Fibroblast of peridontal ligament (primary cell): ENCODE measurements around the gene LIPT2.
"Not testable (repeated sequence)": the region's sequence is repeated elsewhere in the genome, so short reads cannot be mapped to it uniquely, and the experiment has no call there.

Experiments used
- DNase-seq: peaks from one replicate; pipeline ENCODE4 v3.0.0-alpha.2; 2010; ENCODE audit errors: extremely low read depth

The LIPT2 gene

DNA sequence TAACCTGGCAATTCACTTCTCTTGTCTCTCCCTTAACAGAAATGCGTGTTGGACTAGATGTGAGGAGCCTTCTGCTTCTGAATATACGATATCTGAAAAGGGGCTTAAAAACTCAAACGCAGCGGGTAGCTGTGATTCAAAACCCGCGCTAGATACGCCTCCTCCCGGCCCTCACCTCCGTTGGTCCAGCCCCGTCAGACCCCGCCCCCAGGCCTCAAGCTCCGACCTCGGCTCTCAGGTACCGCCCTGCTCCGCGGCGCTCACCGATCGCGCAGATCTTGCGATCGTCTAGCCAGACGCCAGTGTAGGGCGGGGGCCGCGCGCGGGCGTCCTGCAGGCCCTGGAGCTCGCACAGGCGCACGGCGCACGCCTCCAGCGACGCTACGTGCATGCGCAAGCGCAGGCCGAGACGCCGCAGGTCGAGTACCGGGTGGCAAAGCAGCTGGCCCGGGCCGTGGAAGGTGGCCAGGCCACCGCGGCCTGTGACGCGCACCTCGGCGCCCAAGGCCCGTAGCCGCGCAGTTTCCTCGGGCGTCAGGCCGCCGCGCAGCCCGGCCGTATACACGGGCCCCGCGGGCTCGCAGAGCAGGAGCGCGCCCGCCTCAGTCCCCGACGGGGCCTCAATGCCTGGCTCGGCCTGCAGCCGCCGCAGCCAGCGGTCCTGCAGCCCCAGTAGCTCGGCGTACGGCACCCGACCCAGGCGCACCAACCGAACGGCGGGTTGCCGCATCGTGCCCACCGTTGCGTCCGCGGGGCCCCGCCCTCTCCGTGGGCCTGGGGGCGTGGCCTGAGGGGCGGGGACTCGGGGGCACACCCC is at the start of gene LIPT2:
Gene LIPT2 (minus strand): TSS at position 751 of the 817 bp plus-strand sequence. CDS start 21 bp downstream, at position 730.
- peak; percentile 90 for DNase-seq

DNA sequence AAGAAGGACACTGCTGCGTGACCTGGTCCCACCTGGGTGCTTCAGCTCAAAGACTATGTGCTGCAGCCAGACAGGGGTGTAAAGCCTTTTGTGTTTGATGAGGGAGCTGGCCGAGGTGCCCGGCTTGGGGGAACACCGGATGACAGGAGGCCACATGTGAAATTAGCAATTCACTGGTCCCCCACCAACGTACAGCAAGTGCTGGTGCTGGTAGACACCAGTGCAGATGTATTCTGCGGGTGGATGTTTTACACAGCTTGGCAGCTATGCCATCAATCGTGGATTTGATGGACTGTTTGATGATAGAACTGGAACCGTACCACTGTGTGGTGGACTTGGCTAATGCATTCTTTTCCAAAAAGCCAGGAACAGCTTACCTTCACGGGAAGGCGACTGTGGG is 47.9 kb upstream of the LIPT2 start:
- no peak for DNase-seq

DNA sequence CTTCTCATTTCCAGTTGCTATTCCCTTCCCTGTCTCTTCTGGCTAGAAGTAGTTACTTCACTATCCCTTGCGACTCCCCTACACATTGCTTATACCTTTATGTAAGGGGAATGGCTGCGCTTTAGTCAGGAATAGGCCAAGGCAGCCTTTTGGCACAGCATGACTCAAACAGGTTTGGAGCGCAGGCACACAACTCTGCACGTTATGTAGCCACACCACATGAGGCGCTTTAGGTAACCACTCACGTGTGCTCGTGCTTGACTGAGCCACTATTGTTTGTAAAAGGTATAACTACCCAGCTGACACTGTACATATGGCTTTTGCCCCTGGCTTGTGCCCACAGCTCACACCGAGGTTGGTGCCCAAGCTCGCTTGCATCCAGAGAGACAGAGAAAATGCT is 46.7 kb upstream of the LIPT2 start:
- DNase-seq, result no peak

DNA sequence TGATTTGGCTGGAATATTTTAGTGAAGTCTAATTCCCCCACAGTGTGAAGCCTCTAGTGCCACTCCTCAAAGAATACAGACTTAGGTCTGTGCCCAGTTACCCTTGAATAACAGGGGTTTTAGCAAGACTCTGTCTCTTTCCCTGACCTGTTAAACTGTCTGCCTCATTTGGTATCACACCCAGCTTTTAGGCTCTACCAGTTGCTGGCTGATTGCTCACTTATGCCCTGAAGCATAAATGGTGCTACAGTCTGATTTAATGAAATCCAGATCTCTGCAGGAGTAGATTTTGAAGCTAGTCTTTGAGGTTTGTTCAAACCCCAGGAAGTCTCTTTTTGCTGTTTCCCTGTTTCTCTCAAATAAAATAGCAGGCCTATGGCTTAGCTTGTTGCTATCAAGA is 45.2 kb upstream of the LIPT2 start:
- DNase-seq, result peak; percentile 7

DNA sequence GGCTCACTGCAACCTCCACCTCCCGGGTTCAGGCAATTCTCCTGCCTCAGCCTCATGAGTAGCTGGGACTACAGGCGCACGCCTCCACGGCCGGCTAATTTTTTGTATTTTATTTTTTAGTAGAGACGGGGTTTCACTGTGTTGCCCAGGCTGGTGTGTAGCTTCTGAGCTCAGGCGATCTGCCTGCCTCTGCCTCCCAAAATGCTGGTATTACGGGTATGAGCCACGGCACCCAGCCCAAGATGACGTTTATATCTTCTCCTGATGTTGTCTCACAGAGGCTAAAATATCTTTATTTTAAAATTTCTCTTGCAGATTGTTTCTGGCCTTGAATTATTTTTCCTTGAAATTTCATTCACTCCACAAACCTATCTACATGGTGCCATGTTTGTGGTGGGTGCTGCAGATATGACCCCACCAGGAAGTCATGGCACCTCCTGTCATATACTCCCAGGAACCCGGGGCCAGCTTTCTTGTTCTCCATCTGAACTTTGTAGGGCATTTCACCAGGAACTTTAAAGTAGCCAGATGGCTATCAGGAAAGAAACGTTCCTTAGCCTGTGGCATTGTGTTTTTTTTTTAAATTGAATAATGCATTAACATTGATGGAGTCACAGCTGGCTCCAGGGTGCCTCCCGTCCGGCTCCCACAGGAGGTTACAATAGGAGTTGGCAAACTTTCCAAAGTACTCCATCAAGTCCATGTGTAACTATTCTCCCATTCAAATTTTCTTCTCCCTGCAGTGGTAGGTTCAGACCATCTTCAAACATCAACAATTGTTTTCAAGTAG is 42.0 kb upstream of the LIPT2 start:
- no peak for DNase-seq

DNA sequence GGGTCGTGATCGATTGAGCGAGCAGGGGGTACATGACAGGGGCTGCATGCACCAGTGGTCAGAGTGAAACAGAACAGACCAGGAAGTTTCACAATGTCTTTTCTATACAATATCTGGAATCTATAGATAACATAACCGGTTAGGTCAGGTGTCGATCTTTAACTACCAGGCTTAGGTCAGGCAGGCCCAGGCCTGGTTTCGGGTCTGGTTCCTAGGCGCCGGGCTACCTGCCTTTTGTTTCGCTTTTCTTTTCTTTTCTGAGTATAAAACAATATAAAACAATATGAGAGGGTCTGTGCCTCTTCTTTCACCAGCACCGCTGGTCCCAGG is 41.4 kb upstream of the LIPT2 start:
- DNase-seq, result not testable (repeated sequence)

DNA sequence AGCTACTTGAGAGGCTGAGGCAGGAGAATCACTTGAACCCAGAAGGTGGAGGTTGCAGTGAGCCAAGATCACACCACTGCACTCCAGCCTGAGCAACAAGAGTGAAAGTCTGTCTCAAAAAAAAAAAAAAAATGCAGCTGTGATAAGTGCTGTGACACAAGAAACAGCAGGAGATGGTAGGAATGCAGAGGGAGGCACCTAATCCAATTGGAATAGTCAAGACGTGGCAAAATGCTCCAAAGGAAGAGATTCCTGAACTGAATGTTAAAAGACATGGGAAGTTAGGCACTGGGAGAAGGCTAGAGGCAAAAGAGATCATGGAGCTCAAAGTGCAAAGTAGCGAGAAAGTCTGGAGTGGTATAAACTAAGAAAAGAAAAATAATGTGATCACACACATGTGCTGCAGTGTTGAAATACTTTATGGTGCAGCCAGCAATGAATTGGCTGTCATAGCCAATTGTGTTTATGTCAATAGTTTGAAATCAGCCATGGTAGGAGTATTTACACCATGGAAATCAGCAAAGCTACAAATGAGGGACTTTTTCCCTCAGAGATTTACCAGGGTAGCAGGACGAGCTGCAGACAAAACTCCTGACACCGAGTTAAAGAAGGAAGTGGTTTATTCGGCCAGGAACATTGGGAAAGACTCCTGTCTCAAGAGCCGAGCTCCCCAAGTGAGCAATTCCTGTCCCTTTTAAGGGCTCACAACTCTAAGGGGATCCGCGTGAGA is 40.9 kb upstream of the LIPT2 start:
- DNase-seq, result no peak

DNA sequence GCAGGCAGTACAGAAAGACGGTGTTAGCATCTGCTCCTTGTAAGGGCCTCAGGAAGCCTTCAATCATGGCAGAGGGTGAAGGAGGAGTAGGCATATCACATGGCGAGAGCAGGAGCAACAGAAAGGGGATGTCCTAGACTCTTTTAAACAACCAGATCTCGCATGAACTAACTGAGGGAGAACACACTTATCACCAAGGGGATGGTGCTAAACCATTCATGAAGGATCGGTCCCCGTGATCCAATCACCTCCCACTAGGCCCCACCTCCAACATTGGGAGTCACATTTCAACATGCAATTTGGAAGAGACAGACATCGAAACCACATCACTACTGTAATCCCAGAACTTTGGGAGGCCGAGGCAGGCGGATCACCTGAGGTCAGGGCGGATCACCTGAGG is 39.9 kb upstream of the LIPT2 start:
- DNase-seq, result no peak

DNA sequence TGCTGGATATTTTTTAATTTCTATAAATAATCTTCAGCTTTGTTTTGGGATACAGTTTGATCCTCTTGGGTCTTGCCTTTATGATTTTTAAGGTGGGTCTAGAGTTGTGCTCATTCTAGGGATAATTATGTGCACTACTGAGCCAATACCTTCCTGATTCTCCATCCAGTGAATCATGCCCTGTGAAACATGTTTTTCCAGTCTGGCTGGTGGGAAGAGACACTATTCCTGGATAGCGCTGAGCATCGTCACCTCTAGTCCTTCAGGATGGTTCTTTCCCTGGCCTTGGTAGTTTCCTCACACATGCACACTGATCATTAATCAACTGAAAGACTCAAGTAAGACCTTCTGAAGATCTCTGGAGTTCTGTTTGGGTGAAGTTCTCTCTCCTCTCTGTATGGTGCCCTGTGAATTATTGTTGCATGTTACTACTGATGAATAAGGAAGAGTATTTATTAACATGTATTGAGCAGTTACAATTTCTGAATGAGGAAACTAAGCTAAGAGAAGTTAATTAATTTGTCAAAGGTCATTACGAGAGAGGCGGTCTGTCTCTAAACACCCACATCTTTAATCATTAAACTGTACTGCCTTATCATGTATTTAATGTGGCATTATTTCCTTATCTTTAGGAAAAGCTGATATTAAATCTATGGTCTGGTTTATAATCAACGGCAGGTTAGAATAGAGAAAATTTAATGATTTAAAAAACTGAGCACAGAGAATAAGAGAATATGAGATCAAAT is 39.1 kb upstream of the LIPT2 start:
- no peak for DNase-seq

DNA sequence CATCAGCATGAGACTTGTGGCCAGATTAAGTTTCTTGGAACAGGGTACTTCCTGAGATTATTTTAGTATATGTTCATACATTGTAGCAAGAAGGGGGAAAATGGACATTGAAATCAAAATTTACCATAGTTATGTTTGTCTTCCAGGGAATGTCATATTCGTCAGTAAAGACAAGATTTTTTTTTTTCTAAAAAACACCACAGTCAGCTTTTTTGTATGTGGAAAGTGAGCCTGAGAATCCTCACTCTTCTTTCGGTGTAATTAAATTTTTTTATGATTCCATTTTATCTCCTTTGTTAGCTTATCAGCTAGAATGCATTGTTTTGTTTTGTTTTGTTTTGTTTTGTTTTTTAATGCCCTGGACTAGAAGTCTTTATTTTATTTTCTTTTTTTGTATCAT is 31.5 kb upstream of the LIPT2 start:
- no peak for DNase-seq

DNA sequence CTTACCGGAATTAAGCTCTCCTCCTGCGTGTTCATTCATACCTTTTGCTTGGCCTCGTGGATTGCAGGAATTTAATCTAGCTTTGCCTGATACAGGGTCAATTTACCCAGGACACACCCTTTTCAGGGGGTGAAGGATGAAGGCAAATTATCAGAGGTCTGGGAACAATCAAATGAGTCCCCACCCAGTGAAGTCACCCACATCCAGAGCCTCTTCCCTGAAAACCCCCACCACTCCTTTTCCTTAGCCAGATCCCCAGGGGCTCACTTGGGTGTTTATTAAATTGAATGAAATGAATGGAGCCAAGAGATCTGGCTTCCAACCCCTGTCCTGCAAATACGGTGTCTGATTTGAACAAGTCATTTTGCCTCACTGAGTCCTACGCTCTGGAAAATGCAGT is 31.0 kb upstream of the LIPT2 start:
- no peak for DNase-seq

DNA sequence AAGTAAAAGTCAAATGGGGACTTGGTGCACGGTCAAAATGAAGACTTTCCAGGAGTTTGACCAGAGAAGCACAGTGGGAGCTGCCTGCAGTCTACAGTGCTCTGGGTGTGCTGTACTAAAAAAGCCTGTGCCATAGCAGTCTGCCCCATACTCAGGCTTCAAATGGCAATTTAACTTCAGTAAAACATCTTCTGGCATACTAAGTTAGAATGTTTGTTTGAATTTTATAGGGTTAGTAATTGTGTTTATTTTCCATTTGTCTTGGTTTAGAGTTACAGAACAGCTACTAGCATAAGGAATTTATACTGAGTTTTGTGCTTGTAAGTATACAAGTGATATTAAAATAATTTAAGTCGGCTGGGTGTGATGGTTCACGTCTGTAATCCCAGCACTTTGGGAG is 29.3 kb upstream of the LIPT2 start:
- peak; percentile 23 for DNase-seq

DNA sequence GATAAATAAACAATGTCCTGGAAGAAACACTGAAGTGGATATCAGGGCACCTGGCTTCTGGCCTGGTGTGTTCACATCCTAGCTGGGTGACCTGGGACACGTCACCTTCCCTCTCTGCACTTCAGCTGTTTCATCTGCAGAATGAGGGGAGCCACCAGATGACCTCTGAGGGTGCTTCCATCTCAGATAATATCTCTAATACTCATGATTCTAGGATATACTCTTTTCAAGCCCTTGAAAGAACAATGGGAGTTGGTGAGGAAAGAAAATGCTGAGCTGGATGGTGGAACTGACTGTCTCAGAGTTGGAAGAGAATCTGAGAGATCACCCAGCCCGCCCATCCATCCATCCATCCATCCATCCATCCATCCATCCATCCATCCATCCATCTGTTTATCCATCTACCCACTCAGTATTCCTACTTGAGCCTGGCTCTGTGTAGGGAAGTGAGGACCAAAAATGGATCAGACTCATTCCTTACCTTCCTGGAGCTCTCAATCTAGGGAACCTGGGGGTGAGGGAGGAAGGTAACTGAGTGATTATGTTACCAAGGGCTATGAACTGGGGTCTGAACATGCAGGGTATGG is 28.2 kb upstream of the LIPT2 start:
- no peak for DNase-seq

DNA sequence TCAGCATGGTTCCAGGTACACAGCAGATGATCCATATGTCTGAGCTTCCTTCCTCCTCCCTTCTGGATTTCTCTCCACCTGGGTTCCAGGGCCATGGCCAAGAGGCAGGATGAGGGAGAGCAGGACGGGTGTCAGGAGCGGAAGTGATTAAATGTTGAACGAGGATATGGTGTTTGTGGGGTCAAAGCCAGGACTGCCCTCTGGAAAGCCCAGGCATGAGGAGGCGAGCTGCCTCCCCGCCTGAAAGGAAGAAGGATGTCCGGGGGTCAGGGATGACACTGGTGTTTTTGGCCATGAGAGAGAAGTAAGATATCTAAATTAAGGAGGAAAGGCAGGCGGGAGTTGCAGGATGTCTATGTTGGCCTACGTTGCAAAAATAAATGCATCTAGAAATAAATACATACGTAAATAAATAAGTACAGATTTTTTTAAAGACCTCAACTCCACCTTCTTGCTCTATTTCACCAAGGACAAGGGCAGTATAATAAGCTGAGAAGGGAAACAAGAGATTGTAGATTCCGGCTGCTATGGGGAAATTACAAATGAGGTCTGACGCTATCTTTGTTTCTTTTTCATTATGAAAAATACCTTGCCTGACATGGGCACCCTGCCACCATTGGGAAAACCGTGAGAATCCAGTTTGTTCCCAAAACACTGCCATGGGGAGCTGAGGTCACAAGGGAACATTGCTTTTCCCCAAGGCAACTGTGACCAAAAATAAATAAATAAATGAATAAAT is 27.6 kb upstream of the LIPT2 start:
- DNase-seq, result no peak

DNA sequence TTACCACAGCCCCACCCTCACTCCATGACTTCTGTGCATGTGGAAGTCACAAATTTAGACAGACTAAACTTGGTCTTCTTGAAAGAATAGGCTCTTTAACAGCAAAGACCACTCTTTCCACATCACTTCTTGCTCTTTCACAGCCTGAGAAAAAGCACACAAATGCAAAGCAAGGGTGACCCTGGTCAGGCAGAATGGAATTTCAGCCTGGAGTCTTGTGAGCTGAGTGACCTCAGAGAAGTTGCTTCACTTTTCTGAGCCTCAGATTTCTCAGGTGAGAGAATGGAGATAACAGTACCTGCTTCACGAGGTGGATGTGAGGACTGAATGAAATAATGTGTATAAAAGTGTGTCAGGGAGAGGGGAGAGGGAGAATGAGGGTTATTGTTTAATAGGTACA is 26.8 kb upstream of the LIPT2 start:
- no peak for DNase-seq

DNA sequence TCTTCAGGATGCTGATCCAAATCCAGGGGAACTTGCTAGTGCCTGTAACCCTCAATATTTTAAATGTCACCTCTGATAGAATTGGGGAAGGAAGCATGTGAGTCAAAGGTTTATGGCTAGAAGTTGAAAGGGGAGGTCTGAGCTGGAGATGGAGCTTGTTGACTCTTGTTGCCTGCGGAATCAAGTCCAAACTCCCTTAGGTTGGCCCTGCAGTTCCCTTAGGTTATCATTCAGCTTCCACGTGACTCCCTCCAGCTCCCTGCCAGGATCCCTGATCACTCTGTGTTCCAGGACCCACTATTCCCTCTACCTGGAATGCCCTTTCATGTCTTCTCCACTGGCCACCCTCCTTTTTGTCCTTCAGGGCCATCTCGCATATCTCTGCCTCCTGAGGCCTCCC is 26.2 kb upstream of the LIPT2 start:
- DNase-seq, result no peak

DNA sequence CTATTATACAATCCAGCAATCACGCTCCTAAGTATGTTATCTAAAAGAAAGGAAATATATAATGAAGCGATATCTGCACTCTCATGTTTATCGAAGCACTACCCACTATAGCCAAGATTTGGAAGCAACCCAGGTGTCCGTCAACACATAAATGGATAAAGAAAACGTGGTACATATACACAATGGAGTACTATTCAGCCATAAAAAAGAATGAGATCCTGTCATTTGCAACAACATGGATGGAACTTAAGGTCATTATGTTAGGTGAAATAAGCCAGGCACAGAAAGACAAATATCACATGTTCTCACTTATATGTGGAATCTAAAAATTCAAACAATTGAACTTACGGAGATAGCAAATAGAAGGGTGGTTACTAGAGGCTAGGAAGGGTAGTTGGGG is 24.1 kb upstream of the LIPT2 start:
- DNase-seq, result not testable (repeated sequence)

DNA sequence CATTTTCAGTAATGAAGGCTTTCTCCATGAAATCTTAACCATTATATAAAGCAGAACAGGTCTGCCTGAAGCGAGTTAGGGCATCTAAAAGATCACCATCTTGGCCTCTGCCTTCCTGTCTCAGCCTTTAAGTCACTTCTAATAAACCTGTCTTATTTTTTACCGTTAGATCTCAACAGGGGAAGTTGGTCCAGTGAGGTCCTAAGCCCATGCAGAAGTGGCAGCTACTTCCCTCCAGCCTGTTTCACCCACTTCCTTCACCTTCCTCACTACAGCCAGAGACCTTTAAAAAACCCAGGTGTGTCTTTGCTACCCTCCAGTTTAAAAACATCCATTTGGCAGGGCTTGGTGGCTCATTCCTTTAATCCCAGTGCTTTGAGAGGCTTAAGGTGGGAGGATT is 14.1 kb upstream of the LIPT2 start:
- no peak for DNase-seq

DNA sequence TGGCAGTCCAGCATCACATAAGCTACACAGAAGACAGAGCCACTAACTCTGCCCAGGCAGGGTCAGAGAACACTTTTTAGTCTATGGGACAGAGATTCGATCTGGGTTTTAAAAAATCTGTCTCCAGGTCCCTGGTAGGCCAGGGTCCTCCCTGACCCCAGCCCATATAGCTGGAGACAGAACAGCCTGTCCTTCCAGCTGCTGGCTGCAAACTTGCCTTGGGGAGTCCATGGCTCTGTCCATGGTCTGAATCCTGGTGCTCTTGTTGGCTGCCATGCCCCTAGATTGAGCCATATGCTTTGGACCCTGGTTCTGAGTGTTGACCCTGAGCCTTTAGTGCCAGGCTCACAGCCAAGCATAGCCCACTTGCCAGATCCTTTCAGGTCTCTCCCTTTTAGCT is 13.3 kb upstream of the LIPT2 start:
- no peak for DNase-seq

DNA sequence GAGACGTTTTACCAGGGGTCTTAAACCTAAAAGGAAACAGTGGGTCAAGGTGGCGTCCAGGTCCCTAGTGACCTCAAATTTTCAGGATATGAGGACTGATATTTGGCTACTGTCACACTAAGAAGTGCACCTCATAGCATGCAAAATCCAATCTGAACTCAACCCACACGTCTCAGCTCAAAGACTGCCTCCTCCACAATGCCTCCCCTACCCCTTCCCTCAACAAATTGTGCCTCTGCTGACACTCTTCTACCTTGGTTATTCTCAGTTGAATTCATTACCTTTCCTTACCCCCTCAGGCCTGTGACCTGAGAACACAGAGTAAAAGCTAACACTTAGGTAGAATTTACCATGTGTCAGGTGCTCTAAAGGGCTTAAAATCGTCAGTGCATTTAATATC is 12.4 kb upstream of the LIPT2 start:
- no peak for DNase-seq
